PC-9 (cell line): ENCODE measurements around the gene NSMCE4A.

ENCODE experiments used
- EZH2 ChIP-seq: fragments of 200-600 bp; sonication (generic); IDR thresholded peaks from 2 replicates; pipeline ENCODE4 v1.8.0; 2017; ENCODE audit warnings: antibody characterized with exemption, low read depth
- TF ChIP-seq, protein P1 (sequence below): fragments of 200-600 bp; sonication (generic); conservative IDR thresholded peaks from 2 replicates; pipeline ENCODE4 v1.6.1; 2017; ENCODE audit warnings: mixed run types, antibody characterized with exemption, mild to moderate bottlenecking, moderate library complexity

DNA sequence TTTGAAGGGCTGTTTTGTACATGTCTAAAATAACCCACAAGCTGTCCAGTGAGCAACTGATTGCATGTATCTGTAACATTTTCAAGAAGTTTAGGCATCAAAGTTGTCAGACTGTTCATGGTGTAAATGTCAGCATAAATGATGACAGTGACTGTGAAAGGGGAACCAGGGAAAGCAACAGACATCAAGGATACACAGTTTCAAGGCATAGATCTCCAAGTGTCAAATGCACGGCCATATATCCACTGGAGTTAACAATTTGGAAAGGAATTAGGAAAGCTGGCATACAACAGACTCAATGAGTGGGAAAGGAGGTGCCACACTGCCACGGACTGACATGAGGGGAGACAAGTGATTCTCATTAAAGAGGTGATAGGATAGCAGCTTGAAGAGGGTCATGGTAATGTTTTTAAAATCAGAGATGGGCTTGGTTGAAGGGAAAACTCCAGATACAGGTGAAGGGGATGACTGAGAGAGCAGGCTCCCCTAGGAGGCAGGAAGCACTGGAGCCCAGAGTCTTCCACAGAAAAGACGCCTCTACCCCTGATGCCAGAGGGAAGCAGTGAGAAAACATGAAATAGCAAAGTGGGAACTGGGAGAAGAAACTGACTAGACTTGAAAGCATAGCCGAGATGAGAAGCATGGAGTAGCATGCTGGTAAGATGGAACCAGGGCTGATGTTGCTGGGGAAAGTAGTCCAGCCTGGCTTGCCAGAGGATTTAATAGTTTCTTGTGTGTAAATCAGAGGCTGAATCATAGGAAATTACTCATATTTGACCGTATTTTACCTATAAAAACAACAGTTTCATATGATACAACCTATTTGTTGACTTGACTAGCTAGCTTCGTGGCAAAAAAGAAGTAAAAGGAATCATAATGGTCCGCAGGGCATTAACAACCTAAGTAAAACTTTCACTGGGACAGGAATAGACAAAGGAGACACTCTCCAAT lies 18.6 kb downstream of the NSMCE4A start:
- TF ChIP-seq, protein P1, sequence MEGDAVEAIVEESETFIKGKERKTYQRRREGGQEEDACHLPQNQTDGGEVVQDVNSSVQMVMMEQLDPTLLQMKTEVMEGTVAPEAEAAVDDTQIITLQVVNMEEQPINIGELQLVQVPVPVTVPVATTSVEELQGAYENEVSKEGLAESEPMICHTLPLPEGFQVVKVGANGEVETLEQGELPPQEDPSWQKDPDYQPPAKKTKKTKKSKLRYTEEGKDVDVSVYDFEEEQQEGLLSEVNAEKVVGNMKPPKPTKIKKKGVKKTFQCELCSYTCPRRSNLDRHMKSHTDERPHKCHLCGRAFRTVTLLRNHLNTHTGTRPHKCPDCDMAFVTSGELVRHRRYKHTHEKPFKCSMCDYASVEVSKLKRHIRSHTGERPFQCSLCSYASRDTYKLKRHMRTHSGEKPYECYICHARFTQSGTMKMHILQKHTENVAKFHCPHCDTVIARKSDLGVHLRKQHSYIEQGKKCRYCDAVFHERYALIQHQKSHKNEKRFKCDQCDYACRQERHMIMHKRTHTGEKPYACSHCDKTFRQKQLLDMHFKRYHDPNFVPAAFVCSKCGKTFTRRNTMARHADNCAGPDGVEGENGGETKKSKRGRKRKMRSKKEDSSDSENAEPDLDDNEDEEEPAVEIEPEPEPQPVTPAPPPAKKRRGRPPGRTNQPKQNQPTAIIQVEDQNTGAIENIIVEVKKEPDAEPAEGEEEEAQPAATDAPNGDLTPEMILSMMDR, result no peak
- TF ChIP-seq EZH2, result no peak
